ENCODE measurements around the gene PTPN3. TPM values are rescaled to one million over a fixed set of nuclear protein-coding genes. Genes with fewer than 3 reads are reported as not detected.
"Not testable (repeated sequence)": the region's sequence is repeated elsewhere in the genome, so short reads cannot be mapped to it uniquely, and the experiment has no call there.

Gene PTPN3
- polyA plus RNA-seq, 3 donors, result not detected

DNA sequence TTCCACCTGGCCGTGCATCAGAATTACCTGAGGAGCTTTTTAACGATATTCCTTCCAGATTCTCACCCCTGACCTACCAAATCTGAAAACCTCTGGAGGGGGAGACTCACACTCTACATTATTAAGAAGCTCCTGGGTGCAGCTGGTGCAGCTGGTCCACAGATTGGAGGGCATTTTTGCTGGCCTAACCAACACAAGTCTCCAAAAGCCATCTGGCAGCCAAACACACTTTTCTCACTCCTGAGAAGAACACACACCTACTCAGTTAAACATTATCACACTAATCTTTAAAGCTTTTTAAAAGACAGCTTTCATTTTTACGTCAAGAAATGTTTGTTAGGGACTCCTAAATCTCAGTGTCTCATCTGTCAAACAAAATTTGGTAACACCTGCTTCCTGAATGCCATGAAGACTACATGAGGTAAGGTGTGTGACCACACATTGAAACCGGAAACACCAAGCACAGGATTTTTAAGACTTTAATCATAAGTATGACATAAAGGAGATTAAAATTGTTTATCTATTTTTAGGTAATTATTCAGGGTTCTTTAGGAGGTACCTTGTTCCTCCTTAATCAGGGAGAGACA is 14.2 kb upstream of the PTPN3 start:
- H3K27ac Mint-ChIP-seq, result no peak overlapping the region
- Histone ChIP-seq H3K4me3 (replicated peaks in 1 of 3; ENCODE audit: low read depth in 2 of 3, low read length in 3 of 3) (no peak overlapping the region), H3K4me2 (replicated peaks; ENCODE audit: extremely low read depth, low read length, poor library complexity, severe bottlenecking) (no peak overlapping the region), H3K27me3 (ENCODE audit: control insufficient read depth in 2 of 2, insufficient read depth in 2 of 2, low read length in 2 of 2) (peaks cover 5 to 16% of the 10 kb centered on the region in 2 donors), H3K9ac (ENCODE audit: insufficient read depth, low read length, poor library complexity, severe bottlenecking) (no peak overlapping the region), H3K79me2 (ENCODE audit: insufficient read depth, low read length) (no peaks in the 10 kb centered on the region), H4K20me1 (ENCODE audit: insufficient read depth, low read length) (no peaks in the 10 kb centered on the region), H2AFZ (ENCODE audit: insufficient read depth, low read depth, low read length, poor library complexity, severe bottlenecking) (no peak overlapping the region), H3K4me1 (ENCODE audit: control insufficient read depth in 1 of 2, insufficient read depth in 2 of 2, low read length in 2 of 2) (no peaks in the 10 kb centered on the region), H3K27ac (ENCODE audit: low read depth in 1 of 2, low read length in 2 of 2) (no peak overlapping the region), H3K9me3 (replicated peaks in 1 of 2; ENCODE audit: control insufficient read depth in 1 of 2, insufficient read depth in 1 of 2, low read length in 2 of 2) (no peaks in the 10 kb centered on the region), H3K36me3 (replicated peaks in 1 of 2; ENCODE audit: control insufficient read depth in 1 of 2, insufficient read depth in 2 of 2, low read length in 2 of 2) (no peaks in the 10 kb centered on the region)
- H3K27me3 Mint-ChIP-seq (ENCODE audit: low read depth in 3 of 3), result peaks cover 20 to 37% (median 27%) of the 10 kb centered on the region in 3 donors
- TF ChIP-seq CTCF (IDR thresholded peaks at IDR 0.05), result no peak
- no peaks in the 10 kb centered on the region for H3K4me1 Mint-ChIP-seq
- no peak for DNase-seq
- intact Hi-C loops (cut with micrococcal nuclease), result no loop called here
- peaks cover 0 to 3% (median 0%) of the 10 kb centered on the region in 7 donors for H3K9me3 Mint-ChIP-seq
- no peaks in the 10 kb centered on the region for H3K36me3 Mint-ChIP-seq
- H3K4me3 Mint-ChIP-seq, result no peak overlapping the region
- WGBS (ENCODE audit: insufficient coverage), result 72% methylated on average over 2 of the region's 4 CpGs

DNA sequence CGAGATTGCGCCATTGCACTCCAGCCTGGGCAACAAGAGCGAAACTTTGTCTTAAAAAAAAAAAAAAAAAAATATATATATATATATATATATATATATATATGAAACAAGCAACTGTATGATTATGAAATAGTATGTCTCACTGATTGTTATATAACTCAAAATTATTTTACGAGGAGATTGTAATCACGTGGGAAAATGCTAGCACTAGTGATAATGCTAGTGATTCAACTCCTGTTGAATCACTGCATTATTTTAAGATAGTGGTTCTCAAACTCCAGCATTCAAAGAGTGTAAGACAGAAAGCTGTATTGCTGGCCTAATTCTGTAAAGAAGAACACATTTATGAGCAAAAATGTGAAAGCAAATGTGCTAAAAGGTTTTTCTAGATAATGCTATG is 12.4 kb upstream of the PTPN3 start:
- no peak overlapping the region for H3K4me3 ChIP-seq (replicated peaks in 1 of 3; ENCODE audit: low read depth in 2 of 3, low read length in 3 of 3)
- no peaks in the 10 kb centered on the region for H3K4me1 ChIP-seq (ENCODE audit: control insufficient read depth in 1 of 2, insufficient read depth in 2 of 2, low read length in 2 of 2)
- Mint-ChIP-seq H3K27me3 (ENCODE audit: low read depth in 3 of 3) (peaks cover 26 to 39% (median 37%) of the 10 kb centered on the region in 3 donors), H3K4me1 (no peaks in the 10 kb centered on the region), H3K36me3 (no peaks in the 10 kb centered on the region), H3K9me3 (peaks cover 0 to 3% (median 0%) of the 10 kb centered on the region in 7 donors), H3K27ac (no peak overlapping the region), H3K4me3 (no peak overlapping the region)
- no peak overlapping the region for H2AFZ ChIP-seq (ENCODE audit: insufficient read depth, low read depth, low read length, poor library complexity, severe bottlenecking)
- no peaks in the 10 kb centered on the region for H3K9me3 ChIP-seq (replicated peaks in 1 of 2; ENCODE audit: control insufficient read depth in 1 of 2, insufficient read depth in 1 of 2, low read length in 2 of 2)
- peaks cover 6 to 14% of the 10 kb centered on the region in 2 donors for H3K27me3 ChIP-seq (ENCODE audit: control insufficient read depth in 2 of 2, insufficient read depth in 2 of 2, low read length in 2 of 2)
- DNase-seq, result no peak
- no peaks in the 10 kb centered on the region for H3K36me3 ChIP-seq (replicated peaks in 1 of 2; ENCODE audit: control insufficient read depth in 1 of 2, insufficient read depth in 2 of 2, low read length in 2 of 2)
- no peak overlapping the region for H3K9ac ChIP-seq (ENCODE audit: insufficient read depth, low read length, poor library complexity, severe bottlenecking)
- no peaks in the 10 kb centered on the region for H4K20me1 ChIP-seq (ENCODE audit: insufficient read depth, low read length)
- no peak overlapping the region for H3K4me2 ChIP-seq (replicated peaks; ENCODE audit: extremely low read depth, low read length, poor library complexity, severe bottlenecking)
- H3K27ac ChIP-seq (ENCODE audit: low read depth in 1 of 2, low read length in 2 of 2), result no peak overlapping the region
- no peak for TF ChIP-seq CTCF (IDR thresholded peaks at IDR 0.05)
- intact Hi-C loops (cut with micrococcal nuclease), result no loop called here
- no peaks in the 10 kb centered on the region for H3K79me2 ChIP-seq (ENCODE audit: insufficient read depth, low read length)
- no CpG with 5 or more reads among the region's 5 CpGs for WGBS (ENCODE audit: insufficient coverage)

DNA sequence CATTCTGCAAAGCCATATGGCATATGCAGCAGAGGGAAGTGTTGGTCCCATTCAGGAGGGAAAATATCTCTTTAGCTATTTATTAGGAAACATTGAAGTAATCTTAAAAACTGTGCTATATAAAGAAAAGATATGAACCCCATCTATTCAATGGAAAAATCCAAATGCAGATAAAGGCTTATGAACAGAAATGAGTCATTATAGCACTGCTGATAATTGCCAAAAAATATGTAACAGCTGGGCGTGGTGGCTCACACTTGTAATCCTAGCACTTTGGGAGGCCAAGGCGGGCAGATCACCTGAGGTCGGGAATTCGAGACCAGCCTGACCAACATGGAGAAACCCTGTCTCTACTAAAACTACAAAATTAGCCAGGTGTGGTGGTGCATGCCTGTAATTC is 11.9 kb upstream of the PTPN3 start:
- H3K27ac ChIP-seq (ENCODE audit: low read depth in 1 of 2, low read length in 2 of 2); H3K36me3 ChIP-seq (replicated peaks in 1 of 2; ENCODE audit: control insufficient read depth in 1 of 2, insufficient read depth in 2 of 2, low read length in 2 of 2); H2AFZ ChIP-seq (ENCODE audit: insufficient read depth, low read depth, low read length, poor library complexity, severe bottlenecking); H3K9me3 Mint-ChIP-seq; H3K4me1 ChIP-seq (ENCODE audit: control insufficient read depth in 1 of 2, insufficient read depth in 2 of 2, low read length in 2 of 2); intact Hi-C loops (cut with micrococcal nuclease); H3K4me3 ChIP-seq (replicated peaks in 1 of 3; ENCODE audit: low read depth in 2 of 3, low read length in 3 of 3); H3K4me2 ChIP-seq (replicated peaks; ENCODE audit: extremely low read depth, low read length, poor library complexity, severe bottlenecking); DNase-seq; H3K36me3 Mint-ChIP-seq; H4K20me1 ChIP-seq (ENCODE audit: insufficient read depth, low read length); H3K9me3 ChIP-seq (replicated peaks in 1 of 2; ENCODE audit: control insufficient read depth in 1 of 2, insufficient read depth in 1 of 2, low read length in 2 of 2); H3K4me3 Mint-ChIP-seq; H3K9ac ChIP-seq (ENCODE audit: insufficient read depth, low read length, poor library complexity, severe bottlenecking); H3K79me2 ChIP-seq (ENCODE audit: insufficient read depth, low read length); H3K4me1 Mint-ChIP-seq; H3K27ac Mint-ChIP-seq: not testable (repeated sequence)
- peaks cover 23 to 41% (median 40%) of the 10 kb centered on the region in 3 donors for H3K27me3 Mint-ChIP-seq (ENCODE audit: low read depth in 3 of 3)
- peaks cover 6 to 14% of the 10 kb centered on the region in 2 donors for H3K27me3 ChIP-seq (ENCODE audit: control insufficient read depth in 2 of 2, insufficient read depth in 2 of 2, low read length in 2 of 2)
- no CpG with 5 or more reads among the region's 4 CpGs for WGBS (ENCODE audit: insufficient coverage)

Data from CD14-positive monocyte (primary cell).